ENCODE measurements around the gene MOV10L1. TPM values are rescaled to one million over a fixed set of nuclear protein-coding genes. Genes with fewer than 3 reads are reported as not detected.

Gene MOV10L1
- total RNA-seq, 4 donors from 2014 or later, result 0.33 to 1.5 (median 1.0) TPM

GRCh38 chr22:50063589-50064393 lies 26.0 kb upstream of the MOV10L1 start:
- intact Hi-C loops (cut with DNase I), result no loop called here
- H3K27me3 ChIP-seq, result no peaks in the 10 kb centered on the region
- no peak for DNase-seq
- no peaks in the 10 kb centered on the region for H3K36me3 ChIP-seq
- H3K4me1 ChIP-seq, result peaks cover 9 to 11% of the 10 kb centered on the region in 2 donors
- no peak overlapping the region for H3K4me3 ChIP-seq (replicated peaks in 1 of 3)
- TF ChIP-seq CTCF (IDR thresholded peaks at IDR 0.05), result no peak
- TF ChIP-seq POLR2A (IDR thresholded peaks at IDR 0.05), result no peak
- no peaks in the 10 kb centered on the region for H3K9me3 ChIP-seq
- 67 to 88% methylated on average over 18 to 20 of the region's 23 CpGs for WGBS, 2 donors
- H3K27ac ChIP-seq, result no peak overlapping the region

GRCh38 chr22:50064453-50064852 lies 25.4 kb upstream of the MOV10L1 start:
- no peak for DNase-seq
- H3K9me3 ChIP-seq, result no peaks in the 10 kb centered on the region
- WGBS, 2 donors, result 71 to 76% methylated on average over 18 of the region's 18 CpGs
- H3K4me3 ChIP-seq (replicated peaks in 1 of 3), result no peak overlapping the region
- no peaks in the 10 kb centered on the region for H3K27me3 ChIP-seq
- H3K27ac ChIP-seq, result no peak overlapping the region
- H3K4me1 ChIP-seq, result peaks cover 3 to 4% of the 10 kb centered on the region in 2 donors
- H3K36me3 ChIP-seq, result no peaks in the 10 kb centered on the region
- intact Hi-C loops (cut with DNase I), result no loop called here
- TF ChIP-seq POLR2A (IDR thresholded peaks at IDR 0.05) (no peak), CTCF (IDR thresholded peaks at IDR 0.05) (no peak)

GRCh38 chr22:50067244-50067643 lies 22.6 kb upstream of the MOV10L1 start:
- H3K27ac ChIP-seq, result no peak overlapping the region
- H3K36me3 ChIP-seq, result no peaks in the 10 kb centered on the region
- no peak overlapping the region for H3K4me3 ChIP-seq (replicated peaks in 1 of 3)
- no peak for TF ChIP-seq CTCF (IDR thresholded peaks at IDR 0.05)
- H3K27me3 ChIP-seq, result no peaks in the 10 kb centered on the region
- no peak for DNase-seq
- intact Hi-C loops (cut with DNase I), result no loop called here
- WGBS, 2 donors, result 86 to 89% methylated on average over 6 to 7 of the region's 8 CpGs
- no peaks in the 10 kb centered on the region for H3K4me1 ChIP-seq
- no peaks in the 10 kb centered on the region for H3K9me3 ChIP-seq

GRCh38 chr22:50068096-50068495 lies 21.7 kb upstream of the MOV10L1 start:
- WGBS, 2 donors, result 86 to 90% methylated on average over 7 to 11 of the region's 11 CpGs
- DNase-seq, result no peak
- TF ChIP-seq CTCF (IDR thresholded peaks at IDR 0.05) (no peak), POLR2A (IDR thresholded peaks at IDR 0.05) (no peak)
- H3K36me3 ChIP-seq, result no peaks in the 10 kb centered on the region
- no peak overlapping the region for H3K27ac ChIP-seq
- no peak overlapping the region for H3K4me3 ChIP-seq (replicated peaks in 1 of 3)
- no peaks in the 10 kb centered on the region for H3K9me3 ChIP-seq
- intact Hi-C loops (cut with DNase I), result no loop called here
- no peaks in the 10 kb centered on the region for H3K4me1 ChIP-seq
- no peaks in the 10 kb centered on the region for H3K27me3 ChIP-seq

- Histone ChIP-seq H3K27ac (no peak overlapping the region), H3K4me1 (no peaks in the 10 kb centered on the region), H3K27me3 (no peaks in the 10 kb centered on the region), H3K9me3 (no peaks in the 10 kb centered on the region), H3K36me3 (no peaks in the 10 kb centered on the region), H3K4me3 (replicated peaks in 1 of 3) (no peak overlapping the region)
- no peak for DNase-seq
- WGBS, 2 donors, result 89 to 92% methylated on average over 7 to 8 of the region's 8 CpGs
- TF ChIP-seq CTCF (IDR thresholded peaks at IDR 0.05) (no peak), POLR2A (IDR thresholded peaks at IDR 0.05) (no peak)
- intact Hi-C loops (cut with DNase I), result no loop called here
Observed at GRCh38 chr22:50070366-50070765, 19.4 kb upstream of the MOV10L1 start.

All from thyroid gland (tissue), 4 donors.